Fibroblast of lung (primary cell): ENCODE data around the gene DIP2C. TPM values are rescaled to one million over a fixed set of nuclear protein-coding genes. Genes with fewer than 3 reads are reported as not detected.

Experiments
- DNase-seq, 2 donors: peaks; one replicate each; pipeline versions ENCODE4 v3.0.0 to v3.0.0-alpha.2; 2010; ENCODE audit warnings: low read depth in 2 of 2
- H2AFZ ChIP-seq: 2 replicates; pipeline ENCODE4 v1.5.1; 2012; ENCODE audit warnings: low read length, control low read depth, inconsistent platforms
- H3K27ac ChIP-seq: 2 replicates; pipeline ENCODE4 v1.5.1; 2011; ENCODE audit warnings: low read length, control low read depth; ENCODE audit not compliant: insufficient read depth
- H3K27me3 ChIP-seq: 2 replicates; pipeline ENCODE4 v1.5.1; 2011; ENCODE audit warnings: mild to moderate bottlenecking, low read length; ENCODE audit not compliant: control insufficient read depth, insufficient read depth
- H3K36me3 ChIP-seq: 2 replicates; pipeline ENCODE4 v1.5.1; 2011; ENCODE audit warnings: low read length; ENCODE audit not compliant: control insufficient read depth, insufficient read depth
- H3K4me1 ChIP-seq: 2 replicates; pipeline ENCODE4 v1.5.1; 2011; ENCODE audit warnings: low read length; ENCODE audit not compliant: control insufficient read depth, insufficient read depth; ENCODE audit errors: extremely low read depth
- H3K4me2 ChIP-seq: 2 replicates; pipeline ENCODE4 v1.5.1; 2011; ENCODE audit warnings: low read length, control low read depth; ENCODE audit not compliant: insufficient read depth; ENCODE audit errors: extremely low read depth
- H3K4me3 ChIP-seq, 4 experiments: fragments of 200-600 bp in 1 of 4; sonication (generic) in 1 of 4; replicated peaks in 1 of 4; 2 replicates each; pipeline ENCODE4 v1.5.1; 2011 to 2016; ENCODE audit warnings: low read length in 4 of 4, low read depth in 3 of 4, mild to moderate bottlenecking in 3 of 4, control low read depth in 2 of 4, inconsistent platforms in 1 of 4, mixed read lengths in 1 of 4; ENCODE audit not compliant: insufficient read depth in 1 of 4; ENCODE audit errors: control extremely low read depth in 1 of 4
- H3K79me2 ChIP-seq: 2 replicates; pipeline ENCODE4 v1.5.1; 2012; ENCODE audit warnings: mild to moderate bottlenecking, low read length, inconsistent platforms; ENCODE audit not compliant: control insufficient read depth, insufficient read depth
- H3K9ac ChIP-seq: 2 replicates; pipeline ENCODE4 v1.5.1; 2011; ENCODE audit warnings: mild to moderate bottlenecking, low read length, control low read depth; ENCODE audit not compliant: insufficient read depth
- H3K9me3 ChIP-seq: 2 replicates; pipeline ENCODE4 v1.5.1; 2012; ENCODE audit warnings: low read depth, low read length; ENCODE audit not compliant: control insufficient read depth, insufficient read depth
- H4K20me1 ChIP-seq: 2 replicates; pipeline ENCODE4 v1.5.1; 2011; ENCODE audit warnings: low read length; ENCODE audit not compliant: control insufficient read depth, insufficient read depth; ENCODE audit errors: extremely low read depth
- CTCF ChIP-seq, 2 donors: IDR thresholded peaks in 1 of 2; conservative IDR thresholded peaks in 1 of 2; 1 replicate in 1 of 2; 2 replicates in 1 of 2; pipeline ENCODE4 v1.5.1; 2011 to 2012; ENCODE audit warnings: low read length in 2 of 2, control low read depth in 1 of 2, inconsistent platforms in 1 of 2, low read depth in 1 of 2, mild to moderate bottlenecking in 1 of 2
- EZH2 ChIP-seq: IDR thresholded peaks from 2 replicates; pipeline ENCODE4 v1.5.1; 2012; ENCODE audit warnings: low read length, control low read depth, mild to moderate bottlenecking; ENCODE audit errors: missing control alignments
- polyA plus RNA-seq, 2 donors: library from polyadenylated mRNA; depleted of rRNA in 1 of 2; stranded (reverse) in 1 of 2; unstranded in 1 of 2; fragments of >200 nt; gene quantifications; 2 replicates each; pipeline ENCODE4 v1.2.1, GENCODE V29; 2011 to 2012; ENCODE audit warnings: missing spikeins in 1 of 2
- total RNA-seq: library from RNA; depleted of rRNA; stranded (reverse); fragments of >200 nt; gene quantifications from 2 replicates; pipeline ENCODE4 v1.2.1, GENCODE V29; 2014

Gene DIP2C
- total and polyA plus RNA-seq, 2 donors (not counting 1 experiment from before 2014, with no cell fraction given) = 10.7 to 18.3 TPM

DNA sequence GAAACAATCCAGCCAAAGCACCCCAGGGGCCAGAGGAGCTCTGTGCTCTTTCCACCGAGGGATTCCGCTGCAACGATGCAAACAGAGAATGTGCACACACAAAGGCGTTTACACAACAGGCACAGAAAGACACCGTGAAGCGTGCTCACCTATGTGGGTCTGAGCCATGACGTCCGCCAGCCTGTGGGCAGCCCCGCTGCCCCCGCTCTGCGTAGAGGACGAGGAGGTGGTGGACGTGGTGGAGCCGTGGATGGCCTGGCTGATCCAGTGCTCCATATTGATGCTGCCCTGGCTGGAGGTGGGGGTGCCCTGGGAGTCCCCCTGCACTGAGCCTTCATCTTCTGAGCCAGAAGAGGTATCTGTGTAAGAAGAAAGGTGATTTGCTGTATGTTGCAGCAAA is 266.8 kb downstream of the DIP2C start:
- H3K9me3 ChIP-seq = no peaks in the 10 kb centered on the region
- no peaks in the 10 kb centered on the region for H4K20me1 ChIP-seq
- TF ChIP-seq EZH2 (no peak), CTCF (conservative IDR thresholded peaks at IDR 0.05 in 1 of 2, IDR thresholded peaks at IDR 0.05 in 1 of 2; ENCODE audit: low read depth in 1 of 2, low read length in 2 of 2) (no peak)
- H3K9ac ChIP-seq = no peak overlapping the region
- no peak overlapping the region for H3K4me2 ChIP-seq
- H3K36me3 ChIP-seq = no peaks in the 10 kb centered on the region
- H3K27me3 ChIP-seq = no peaks in the 10 kb centered on the region
- no peak overlapping the region for H3K4me3 ChIP-seq
- no peaks in the 10 kb centered on the region for H3K79me2 ChIP-seq
- H3K27ac ChIP-seq = no peak overlapping the region
- H2AFZ ChIP-seq = no peak overlapping the region
- DNase-seq = no peak
- H3K4me1 ChIP-seq = no peaks in the 10 kb centered on the region

- H3K79me2 ChIP-seq = no peaks in the 10 kb centered on the region
- H3K4me2 ChIP-seq = no peak overlapping the region
- no peak overlapping the region for H3K9ac ChIP-seq
- TF ChIP-seq CTCF (conservative IDR thresholded peaks at IDR 0.05 in 1 of 2, IDR thresholded peaks at IDR 0.05 in 1 of 2; ENCODE audit: low read depth in 1 of 2, low read length in 2 of 2) (no peak), EZH2 (no peak)
- H3K27me3 ChIP-seq = no peaks in the 10 kb centered on the region
- H4K20me1 ChIP-seq = no peaks in the 10 kb centered on the region
- no peaks in the 10 kb centered on the region for H3K9me3 ChIP-seq
- H2AFZ ChIP-seq = no peak overlapping the region
- no peaks in the 10 kb centered on the region for H3K4me1 ChIP-seq
- H3K27ac ChIP-seq = no peak overlapping the region
- no peak overlapping the region for H3K4me3 ChIP-seq
- DNase-seq = no peak
- H3K36me3 ChIP-seq = no peaks in the 10 kb centered on the region
Measured at GRCh38 chr10:422241-422640, 267.2 kb downstream of the DIP2C start.

GRCh38 chr10:421170-421569 is 268.3 kb downstream of the DIP2C start:
- H2AFZ ChIP-seq = no peak overlapping the region
- TF ChIP-seq CTCF (conservative IDR thresholded peaks at IDR 0.05 in 1 of 2, IDR thresholded peaks at IDR 0.05 in 1 of 2; ENCODE audit: low read depth in 1 of 2, low read length in 2 of 2) (no peak), EZH2 (no peak)
- no peak overlapping the region for H3K9ac ChIP-seq
- H3K27ac ChIP-seq = no peak overlapping the region
- peak in 1 of 2 donors; percentile 15 for DNase-seq
- no peaks in the 10 kb centered on the region for H4K20me1 ChIP-seq
- H3K4me1 ChIP-seq = no peaks in the 10 kb centered on the region
- no peak overlapping the region for H3K4me3 ChIP-seq
- no peak overlapping the region for H3K4me2 ChIP-seq
- H3K79me2 ChIP-seq = no peaks in the 10 kb centered on the region
- no peaks in the 10 kb centered on the region for H3K27me3 ChIP-seq
- no peaks in the 10 kb centered on the region for H3K9me3 ChIP-seq
- no peaks in the 10 kb centered on the region for H3K36me3 ChIP-seq
